ENCODE measurements around the gene PKDREJ. TPM values are rescaled to one million over a fixed set of nuclear protein-coding genes. Genes with fewer than 3 reads are reported as not detected.

PKDREJ gene
- total RNA-seq, 1 donor from 2014 or later, result not detected

DNA sequence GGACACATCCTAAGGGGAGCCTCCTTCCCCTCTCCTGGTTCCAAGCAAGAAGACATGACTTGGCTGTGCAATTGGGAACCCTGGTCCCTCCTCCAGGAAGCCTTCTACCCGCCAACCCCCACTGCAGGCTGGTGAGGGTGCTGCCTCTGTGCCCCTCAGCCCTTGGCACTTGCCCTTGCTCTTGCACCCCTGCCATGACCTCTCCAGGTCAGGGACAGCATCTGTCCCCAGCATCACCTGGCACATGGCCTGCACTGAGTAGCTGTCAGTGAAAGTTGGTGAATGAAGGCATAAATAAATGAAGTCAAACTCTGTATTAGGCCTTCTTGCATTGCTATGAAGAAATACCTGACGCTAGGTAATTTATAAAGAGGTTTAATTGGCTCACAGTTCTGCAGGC lies 31.6 kb upstream of the PKDREJ start:
- intact Hi-C loops (cut with DNase I), result no loop called here
- ATAC-seq, result no peak
- no peaks in the 10 kb centered on the region for H3K27me3 ChIP-seq (ENCODE audit: low read depth)
- DNase-seq, result no peak
- TF ChIP-seq, protein P1, sequence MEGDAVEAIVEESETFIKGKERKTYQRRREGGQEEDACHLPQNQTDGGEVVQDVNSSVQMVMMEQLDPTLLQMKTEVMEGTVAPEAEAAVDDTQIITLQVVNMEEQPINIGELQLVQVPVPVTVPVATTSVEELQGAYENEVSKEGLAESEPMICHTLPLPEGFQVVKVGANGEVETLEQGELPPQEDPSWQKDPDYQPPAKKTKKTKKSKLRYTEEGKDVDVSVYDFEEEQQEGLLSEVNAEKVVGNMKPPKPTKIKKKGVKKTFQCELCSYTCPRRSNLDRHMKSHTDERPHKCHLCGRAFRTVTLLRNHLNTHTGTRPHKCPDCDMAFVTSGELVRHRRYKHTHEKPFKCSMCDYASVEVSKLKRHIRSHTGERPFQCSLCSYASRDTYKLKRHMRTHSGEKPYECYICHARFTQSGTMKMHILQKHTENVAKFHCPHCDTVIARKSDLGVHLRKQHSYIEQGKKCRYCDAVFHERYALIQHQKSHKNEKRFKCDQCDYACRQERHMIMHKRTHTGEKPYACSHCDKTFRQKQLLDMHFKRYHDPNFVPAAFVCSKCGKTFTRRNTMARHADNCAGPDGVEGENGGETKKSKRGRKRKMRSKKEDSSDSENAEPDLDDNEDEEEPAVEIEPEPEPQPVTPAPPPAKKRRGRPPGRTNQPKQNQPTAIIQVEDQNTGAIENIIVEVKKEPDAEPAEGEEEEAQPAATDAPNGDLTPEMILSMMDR (IDR thresholded peaks at IDR 0.05), result no peak
- H3K4me1 ChIP-seq, result peaks cover 16% of the 10 kb centered on the region
- H3K9me3 ChIP-seq, result peaks cover 4% of the 10 kb centered on the region
- H3K36me3 ChIP-seq, result peaks cover 27% of the 10 kb centered on the region
- no peak overlapping the region for H3K27ac ChIP-seq
- no peak overlapping the region for H3K4me3 ChIP-seq

DNA sequence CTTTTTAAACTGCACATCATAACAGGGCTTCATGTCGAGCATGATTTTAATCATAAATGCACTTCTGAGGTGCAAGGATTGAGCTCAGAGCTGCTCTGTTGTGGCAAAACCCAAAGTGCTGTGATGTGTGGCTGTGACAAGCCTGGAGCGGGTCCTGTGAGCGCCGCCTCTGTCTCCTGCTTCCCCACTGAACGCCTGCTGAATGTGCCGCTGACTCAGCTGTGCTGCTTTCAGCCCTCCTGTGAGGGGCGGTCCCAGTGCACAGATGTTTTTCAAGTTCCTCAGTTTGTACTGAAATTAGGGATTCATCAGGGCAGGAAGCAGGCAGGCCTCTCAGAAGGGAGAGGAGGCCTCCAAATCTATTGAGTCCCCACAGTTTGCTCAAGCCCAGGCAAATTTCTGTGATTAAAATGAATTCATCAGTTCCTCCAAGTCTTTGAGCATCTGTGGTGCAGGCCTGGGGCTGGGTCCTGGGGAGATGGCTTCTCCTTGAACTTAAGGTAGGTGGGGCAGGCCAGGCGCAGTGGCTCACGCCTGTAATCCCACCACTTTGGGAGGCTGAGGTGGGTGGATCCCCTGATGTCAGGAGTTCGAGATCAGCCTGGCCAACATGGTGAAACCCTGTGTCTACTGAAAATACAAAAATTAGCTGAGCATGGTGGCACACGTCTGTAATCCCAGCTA lies 30.6 kb upstream of the PKDREJ start:
- Histone ChIP-seq H3K9me3 (peaks cover 4% of the 10 kb centered on the region), H3K4me3 (no peak overlapping the region), H3K27ac (peak overlapping the region; percentile 24), H3K36me3 (peaks cover 38% of the 10 kb centered on the region), H3K27me3 (ENCODE audit: low read depth) (no peaks in the 10 kb centered on the region), H3K4me1 (peaks cover 18% of the 10 kb centered on the region)
- intact Hi-C loops (cut with DNase I), result no loop called here
- DNase-seq, result peak; percentile 55
- TF ChIP-seq, protein P1 (IDR thresholded peaks at IDR 0.05), result no peak
- ATAC-seq, result no peak

DNA sequence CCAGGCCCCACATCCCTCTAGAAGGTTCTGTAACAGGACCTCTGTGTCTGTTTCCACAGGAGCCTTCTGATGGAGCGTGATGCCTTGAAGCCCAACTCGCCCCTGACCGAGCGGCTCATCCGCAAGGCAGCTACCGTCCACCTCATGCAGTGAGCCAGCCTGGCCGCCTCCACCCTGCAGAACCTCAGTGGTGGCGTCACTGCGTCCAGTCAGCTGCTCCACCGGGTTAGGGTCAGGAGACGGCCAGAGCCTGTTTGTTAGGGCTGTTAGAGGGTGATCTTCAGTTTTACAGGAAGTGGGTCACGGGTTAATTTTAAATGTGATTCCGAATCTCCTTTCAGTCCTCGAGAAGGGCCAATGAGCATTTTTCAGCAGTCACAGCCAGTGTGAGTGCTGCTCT lies 29.6 kb upstream of the PKDREJ start:
- peak; percentile 55 for DNase-seq
- no peak for ATAC-seq
- peak overlapping the region; percentile 24 for H3K27ac ChIP-seq
- intact Hi-C loops (cut with DNase I), result no loop called here
- peaks cover 4% of the 10 kb centered on the region for H3K9me3 ChIP-seq
- TF ChIP-seq, protein P1 (IDR thresholded peaks at IDR 0.05), result no peak
- H3K36me3 ChIP-seq, result peaks cover 47% of the 10 kb centered on the region
- H3K27me3 ChIP-seq (ENCODE audit: low read depth), result no peaks in the 10 kb centered on the region
- H3K4me3 ChIP-seq, result no peak overlapping the region
- H3K4me1 ChIP-seq, result peaks cover 24% of the 10 kb centered on the region

DNA sequence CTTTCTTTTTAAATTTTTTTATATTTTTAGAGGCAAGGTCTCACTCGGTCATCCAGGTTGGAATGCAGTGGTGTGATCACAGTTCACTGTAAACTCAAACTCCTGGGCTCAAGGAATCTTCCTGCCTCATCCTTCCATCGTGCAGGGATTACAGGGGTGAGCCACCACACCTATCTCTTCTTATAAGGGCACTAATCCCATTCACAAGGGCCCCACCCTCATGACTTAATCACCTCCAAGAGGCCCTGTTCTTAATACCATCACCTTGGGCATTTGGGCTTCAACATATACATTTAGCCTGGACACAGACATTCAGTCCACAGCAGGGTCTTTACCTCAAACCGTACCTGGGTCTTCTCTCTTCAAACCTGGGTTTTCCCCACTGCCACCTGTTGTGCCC lies 29.0 kb upstream of the PKDREJ start:
- Histone ChIP-seq H3K9me3 (peaks cover 4% of the 10 kb centered on the region), H3K4me3 (no peak overlapping the region), H3K4me1 (peaks cover 26% of the 10 kb centered on the region), H3K27ac (peak overlapping the region; percentile 24), H3K36me3 (peaks cover 52% of the 10 kb centered on the region), H3K27me3 (ENCODE audit: low read depth) (no peaks in the 10 kb centered on the region)
- intact Hi-C loops (cut with DNase I), result no loop called here
- DNase-seq (no peak), ATAC-seq (no peak)
- TF ChIP-seq, protein P1 (IDR thresholded peaks at IDR 0.05), result no peak

DNA sequence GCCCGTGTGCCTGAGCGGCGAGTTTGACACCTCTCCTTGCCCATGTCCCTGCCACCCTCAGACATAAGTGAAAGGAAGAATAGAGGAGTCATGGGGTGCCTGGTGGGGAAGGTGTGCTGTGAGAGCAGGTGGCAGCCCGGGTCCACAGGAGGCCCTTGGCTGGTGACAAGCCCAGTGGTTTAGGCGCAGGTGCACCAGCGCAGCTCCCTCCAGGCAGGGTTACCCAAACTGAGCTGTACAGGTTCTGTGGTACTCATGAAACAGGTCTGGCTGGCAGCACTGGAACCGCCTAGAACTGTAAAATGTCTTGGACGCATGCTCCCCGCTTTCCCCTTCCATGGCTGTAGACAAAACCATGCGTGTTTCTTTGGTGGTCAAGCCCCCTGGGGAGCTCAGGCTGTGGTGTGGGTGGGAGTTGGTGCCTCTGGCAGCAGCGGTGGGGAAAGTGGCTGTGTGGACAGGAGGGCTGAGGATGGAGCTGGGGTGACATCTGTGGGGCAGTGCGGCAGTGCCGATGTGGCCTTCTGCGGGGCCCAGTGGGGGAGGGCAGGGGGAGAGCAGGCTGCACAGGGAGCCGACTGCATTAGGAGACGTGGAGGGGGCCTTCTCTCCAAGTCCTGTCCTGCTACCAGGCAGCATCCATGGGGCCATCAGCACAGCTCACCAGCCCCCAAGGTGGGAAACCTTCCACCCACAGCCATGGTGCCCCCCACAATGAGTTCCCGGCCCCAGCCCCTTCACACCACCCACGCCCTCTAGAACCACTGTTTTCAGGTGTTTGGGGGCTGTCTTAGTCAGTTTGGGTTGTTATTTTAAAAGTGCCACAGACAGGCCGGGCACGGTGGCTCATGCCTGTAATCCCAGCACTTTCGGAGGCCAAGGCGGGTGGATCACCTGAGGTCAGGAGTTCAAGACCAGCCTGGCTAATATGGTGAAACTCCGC lies 28.0 kb upstream of the PKDREJ start:
- Histone ChIP-seq H3K9me3 (peaks cover 4% of the 10 kb centered on the region), H3K4me1 (peaks cover 26% of the 10 kb centered on the region), H3K4me3 (no peak overlapping the region), H3K36me3 (peaks cover 63% of the 10 kb centered on the region), H3K27me3 (ENCODE audit: low read depth) (no peaks in the 10 kb centered on the region), H3K27ac (no peak overlapping the region)
- intact Hi-C loops (cut with DNase I), result no loop called here
- DNase-seq (no peak), ATAC-seq (no peak)
- TF ChIP-seq, protein P1 (IDR thresholded peaks at IDR 0.05), result no peak
